Skin of body (tissue), 1 donor: ENCODE results near the gene CLDND2. TPM values are rescaled to one million over a fixed set of nuclear protein-coding genes. Genes with fewer than 3 reads are reported as not detected.

Experiments used
- total RNA-seq: library from RNA; depleted of rRNA; stranded (reverse); fragments of >200 nt; gene quantifications from one replicate; pipeline ENCODE4 v1.2.3, GENCODE V29; 2014

The CLDND2 gene
- total RNA-seq, 1 donor from 2014 or later: not detected

Other genes starting within 250 kb of the CLDND2 start
- gene SIGLEC9, start 244.1 kb downstream of the CLDND2 start, total RNA-seq: 3.1 TPM
- 0.49 TPM for gene SIGLEC7, start 226.7 kb downstream of the CLDND2 start, total RNA-seq
- 4.5 TPM for gene CD33, start 143.9 kb downstream of the CLDND2 start, total RNA-seq
- gene SIGLECL1, start 117.9 kb downstream of the CLDND2 start, total RNA-seq: not detected
- gene IGLON5, start 57.4 kb downstream of the CLDND2 start, total RNA-seq: not detected
- 2.3 TPM for gene VSIG10L, start 26.9 kb downstream of the CLDND2 start, total RNA-seq
- gene ETFB, start 2.6 kb downstream of the CLDND2 start, total RNA-seq: 40.7 TPM
- gene NKG7, start 3.7 kb upstream of the CLDND2 start, total RNA-seq: 7.5 TPM
- not detected for gene LIM2, start 19.0 kb upstream of the CLDND2 start, total RNA-seq
- not detected for gene C19orf84, start 21.6 kb upstream of the CLDND2 start, total RNA-seq
- 1.7 TPM for gene SIGLEC10, start 48.6 kb upstream of the CLDND2 start, total RNA-seq
- gene SIGLEC8, start 89.5 kb upstream of the CLDND2 start, total RNA-seq: 0.59 TPM
- gene CEACAM18, start 109.5 kb upstream of the CLDND2 start, total RNA-seq: not detected
- gene SIGLEC12, start 132.8 kb upstream of the CLDND2 start, total RNA-seq: not detected
- 1.6 TPM for gene SIGLEC6, start 162.7 kb upstream of the CLDND2 start, total RNA-seq
- 4.8 TPM for gene ZNF175, start 202.3 kb upstream of the CLDND2 start, total RNA-seq